CD4-positive, alpha-beta T cell treated with Interleukin-15 for 1 hour (primary cell): Measurements from ENCODE around the gene KCNJ6.

Source experiments
- DNase-seq: peaks from one replicate; pipeline ENCODE4 v3.0.0-alpha.2; 2020

KCNJ6 gene

DNA sequence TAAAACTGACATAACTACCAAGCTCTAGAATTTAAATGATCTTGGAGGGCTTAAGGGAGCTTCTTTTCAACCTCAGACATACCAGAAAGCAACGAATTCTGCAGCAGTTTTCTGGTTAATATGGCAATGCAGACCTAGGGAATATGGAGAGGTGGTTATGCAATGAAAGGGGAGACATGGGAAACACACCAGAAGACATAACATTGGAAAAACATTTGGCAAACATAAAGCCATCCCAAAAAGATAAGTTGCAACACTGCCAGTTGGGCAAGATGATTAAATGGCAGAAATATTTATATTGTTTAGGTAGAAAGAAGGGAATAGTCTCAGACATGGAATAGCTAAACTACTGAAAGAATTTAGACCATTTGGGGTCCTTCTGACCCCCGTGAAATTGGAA is 104.5 kb downstream of the KCNJ6 start:
- DNase-seq: no peak

DNA sequence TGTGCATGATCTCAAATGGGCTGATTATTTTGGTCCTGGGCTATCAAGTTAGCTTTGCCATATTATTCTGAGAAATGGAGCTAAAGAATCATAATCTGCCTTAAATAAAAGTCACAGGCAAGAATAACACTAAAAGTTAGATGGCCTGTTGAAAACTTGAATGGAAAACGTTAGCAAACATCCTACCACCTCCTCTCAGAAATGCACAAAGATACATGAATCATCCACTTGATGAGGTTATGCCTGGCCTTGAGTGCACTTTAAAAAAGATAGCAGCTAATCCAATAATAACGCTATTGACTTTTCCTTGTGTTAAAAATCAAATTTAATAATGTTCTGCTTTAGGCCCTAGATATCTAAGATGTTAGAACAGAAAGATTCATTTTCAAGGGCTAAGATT is 108.0 kb downstream of the KCNJ6 start:
- DNase-seq: no peak

DNA sequence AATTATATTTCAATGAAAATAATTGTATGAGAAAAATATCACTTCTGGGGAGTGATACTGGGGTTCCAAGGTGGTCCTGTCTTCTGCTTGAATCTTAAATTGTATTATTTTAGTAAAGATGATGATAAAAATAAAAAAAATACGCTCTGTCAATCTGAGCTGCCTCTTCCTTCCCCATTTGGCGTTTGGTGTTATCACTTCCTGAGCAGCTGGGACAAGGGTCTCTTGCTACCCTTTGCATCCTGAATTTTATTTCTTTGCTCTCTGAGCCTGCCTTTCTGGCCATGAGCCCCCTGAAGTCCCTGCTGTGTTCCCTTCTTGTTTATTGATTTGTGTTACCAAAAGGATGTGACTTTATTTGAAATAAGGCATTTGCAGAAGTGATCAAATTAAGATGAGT is 111.0 kb downstream of the KCNJ6 start:
- DNase-seq: no peak

DNA sequence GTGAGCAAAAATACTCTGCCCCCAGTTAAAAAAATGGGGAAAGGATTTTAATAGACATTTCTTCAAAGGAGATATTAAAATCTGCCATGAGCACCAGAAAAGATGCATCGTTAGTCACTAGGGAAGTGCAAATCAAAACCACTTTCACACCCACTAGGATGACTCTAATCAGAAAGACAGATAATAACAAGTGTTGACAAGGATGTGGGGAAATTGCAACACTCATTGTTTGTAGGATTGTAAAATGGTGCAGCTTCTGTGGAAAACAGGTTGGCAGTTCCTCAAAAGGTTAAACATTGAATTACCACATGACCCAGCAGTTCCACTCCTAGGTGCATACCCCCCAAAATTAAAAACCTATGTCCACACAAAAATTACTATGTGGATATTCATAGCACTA is 112.3 kb downstream of the KCNJ6 start:
- no peak for DNase-seq

DNA sequence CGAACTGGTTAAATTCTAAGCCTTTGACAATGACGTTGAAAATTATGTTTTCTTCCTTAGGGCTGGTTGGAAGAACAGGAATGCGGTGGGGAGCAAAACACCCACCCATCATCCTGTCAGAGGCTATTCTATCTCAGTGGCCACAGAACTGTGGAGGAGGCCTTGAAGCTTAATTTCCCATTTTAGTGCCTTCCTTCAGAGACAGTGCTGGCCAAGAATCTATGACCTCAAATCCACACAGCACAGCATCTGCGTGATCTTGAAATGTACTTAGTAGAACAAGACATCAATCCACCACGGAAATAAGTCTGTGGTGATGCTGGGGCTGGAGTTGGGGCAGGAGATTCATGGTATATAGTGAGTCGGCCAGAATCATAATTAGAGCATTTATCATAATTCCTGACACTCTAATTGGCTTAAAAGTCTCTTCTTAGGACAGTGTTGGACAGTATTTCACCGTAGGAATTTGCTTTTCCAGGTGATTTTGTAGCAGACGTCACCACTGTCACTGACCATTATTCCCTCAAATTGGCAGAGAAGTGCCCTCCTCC is 113.1 kb downstream of the KCNJ6 start:
- DNase-seq: no peak

DNA sequence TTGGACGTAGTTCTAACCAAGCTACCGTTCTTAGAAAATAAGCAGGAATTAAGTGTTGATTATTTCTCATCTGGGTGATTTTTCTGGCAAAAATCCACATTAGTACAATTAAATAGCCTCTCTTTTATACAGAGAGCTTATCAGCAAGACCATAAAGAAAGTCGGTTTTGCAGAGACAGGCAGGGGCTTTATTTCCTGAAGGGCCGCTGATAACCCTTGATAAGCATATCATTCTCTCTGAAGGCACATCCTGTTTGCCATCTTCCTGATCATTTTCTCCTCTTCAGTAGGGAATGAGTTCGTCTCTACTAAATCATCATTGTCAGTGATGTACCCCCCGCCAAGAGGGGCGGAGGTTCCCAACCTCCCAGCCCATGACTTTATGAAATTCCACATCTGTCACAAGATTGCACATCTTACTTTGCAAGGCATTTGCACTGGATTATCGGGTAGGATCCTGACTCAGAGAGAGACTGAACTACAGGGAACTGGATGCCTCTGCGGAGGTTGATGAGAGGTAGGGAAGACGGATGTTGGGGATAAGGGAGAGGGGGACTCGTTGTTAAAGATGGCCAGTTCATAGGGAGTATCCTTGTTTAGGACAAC is 115.7 kb downstream of the KCNJ6 start:
- no peak for DNase-seq

DNA sequence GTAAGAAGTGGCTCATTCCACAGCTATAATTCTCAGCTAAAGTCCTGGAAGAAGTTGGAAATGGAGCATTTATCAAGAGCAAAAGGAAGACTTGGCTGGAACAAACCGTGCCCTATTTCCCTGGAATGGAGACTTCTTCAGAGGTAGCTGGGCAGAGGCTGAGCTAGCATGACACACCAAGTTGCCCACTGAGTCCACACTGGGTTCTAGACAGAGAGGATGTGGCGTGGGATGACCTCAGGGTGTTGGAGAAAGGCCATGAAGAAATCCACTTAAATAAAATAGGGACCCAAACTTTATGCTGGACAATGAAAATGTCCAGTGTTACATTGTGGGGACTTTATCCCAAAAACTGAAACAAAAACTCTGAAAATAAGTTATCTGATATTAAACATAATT is 116.2 kb downstream of the KCNJ6 start:
- DNase-seq: no peak

DNA sequence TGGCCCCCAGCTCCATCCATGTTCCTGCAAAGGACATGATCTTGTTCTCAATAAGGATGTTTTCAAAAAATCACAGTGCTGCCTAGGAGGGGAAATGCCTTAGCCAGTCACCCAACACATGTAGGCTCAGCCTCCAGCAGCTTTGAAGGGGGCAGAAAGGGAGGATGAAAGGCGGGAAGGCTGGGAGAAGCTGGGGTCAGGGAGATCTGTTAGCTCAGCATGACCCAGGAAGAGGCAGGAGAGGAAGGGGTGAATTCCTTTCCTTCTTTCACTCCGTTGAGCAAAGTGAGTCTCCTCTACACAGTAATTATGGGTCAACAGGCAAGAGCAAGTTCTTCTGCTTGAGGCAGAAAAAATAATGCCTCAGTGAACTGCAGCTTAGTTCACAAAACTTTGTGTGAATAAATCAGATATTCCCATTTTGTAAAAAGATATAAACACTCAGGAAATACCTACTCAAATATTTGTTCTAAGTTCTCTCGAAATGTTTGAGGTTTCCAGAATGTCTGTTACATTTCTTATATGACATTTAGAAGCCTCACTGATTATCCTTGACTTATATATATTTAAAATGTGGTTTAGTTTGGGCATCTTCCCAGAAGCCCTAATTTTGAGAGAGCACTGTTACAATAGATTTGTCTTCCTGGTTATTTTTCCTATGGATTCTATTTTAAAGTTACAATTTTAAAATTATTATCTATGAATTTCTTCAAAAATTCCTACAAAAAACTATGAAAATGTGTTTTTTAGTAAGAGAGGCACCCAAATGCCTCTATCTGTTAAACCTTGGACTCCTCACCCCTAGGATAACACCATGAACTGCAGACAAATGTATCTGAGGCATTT is 116.8 kb downstream of the KCNJ6 start:
- DNase-seq: no peak

DNA sequence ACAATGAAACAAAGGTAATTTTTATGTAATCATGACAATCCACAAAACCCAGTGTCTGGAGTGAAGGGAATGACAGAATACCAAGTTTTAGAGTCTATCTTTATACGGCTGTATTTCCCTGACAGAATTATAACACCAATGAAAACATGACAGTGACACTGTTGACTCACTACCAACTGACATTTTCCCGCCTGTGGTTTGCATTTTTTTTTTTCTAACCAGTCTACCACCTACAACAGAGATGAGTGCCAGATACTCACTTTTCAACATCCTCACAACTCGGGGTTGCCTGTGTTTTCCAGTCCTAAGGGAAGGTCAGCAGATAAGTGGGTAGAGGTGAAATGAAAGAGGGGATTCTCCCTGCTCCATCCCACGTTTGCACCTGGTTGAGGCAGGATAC is 118.9 kb downstream of the KCNJ6 start:
- no peak for DNase-seq

DNA sequence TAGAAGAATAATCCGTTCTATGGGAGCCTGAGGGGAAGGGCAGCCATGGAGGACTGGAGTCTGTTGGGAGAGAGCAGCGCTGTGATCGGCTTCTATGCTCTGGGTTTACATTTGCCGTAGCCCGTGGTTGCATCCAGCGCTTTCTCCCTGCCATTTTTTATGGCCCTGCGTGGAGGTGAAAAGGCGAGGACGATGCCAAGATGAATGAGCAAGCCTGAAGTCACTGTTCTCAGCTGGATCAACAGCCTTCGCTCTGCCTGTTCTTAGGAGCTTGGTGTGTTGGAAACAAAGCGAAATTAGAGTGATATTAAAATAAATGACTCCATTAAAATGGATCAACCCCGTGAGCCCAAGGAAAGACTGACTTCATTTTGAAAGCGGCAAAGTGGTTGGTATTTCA is 120.2 kb downstream of the KCNJ6 start:
- no peak for DNase-seq

DNA sequence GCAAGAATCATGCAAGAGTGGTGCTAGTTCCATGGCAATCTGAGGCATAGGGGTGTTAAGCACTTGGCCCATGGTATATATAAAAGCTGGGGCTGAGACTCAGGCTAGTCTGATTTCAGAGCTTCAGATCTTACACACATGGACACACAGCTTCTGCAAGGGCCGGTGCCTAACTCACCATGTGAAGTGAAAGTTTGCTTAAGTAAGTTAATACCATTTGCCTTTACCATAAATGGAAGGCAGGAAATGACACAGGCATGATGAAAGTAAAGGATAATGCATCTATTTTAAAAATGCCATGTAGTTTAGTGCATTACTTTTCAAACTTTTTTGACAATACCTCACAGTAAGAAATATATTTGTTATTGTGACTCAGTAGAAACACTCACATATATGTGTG is 122.6 kb downstream of the KCNJ6 start:
- no peak for DNase-seq

DNA sequence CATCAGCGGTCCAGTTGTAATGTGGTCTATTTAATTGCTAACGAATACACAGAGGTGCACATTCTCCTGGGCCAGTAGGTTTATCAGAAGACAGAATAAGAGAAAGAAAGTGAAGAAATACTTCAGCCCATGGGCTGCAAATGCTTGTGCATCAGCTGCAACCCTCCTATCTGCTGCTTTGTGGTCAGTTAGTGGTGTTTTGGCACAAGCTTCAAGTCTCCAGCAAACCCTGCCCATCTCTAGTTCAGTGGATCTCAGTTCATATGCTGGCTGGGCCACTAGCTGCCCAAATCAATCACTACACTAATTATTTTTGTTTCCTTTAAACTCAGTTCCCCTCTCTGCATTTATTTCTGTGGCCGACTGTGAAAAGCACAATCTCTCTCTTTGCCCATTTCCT is 124.2 kb downstream of the KCNJ6 start:
- no peak for DNase-seq

DNA sequence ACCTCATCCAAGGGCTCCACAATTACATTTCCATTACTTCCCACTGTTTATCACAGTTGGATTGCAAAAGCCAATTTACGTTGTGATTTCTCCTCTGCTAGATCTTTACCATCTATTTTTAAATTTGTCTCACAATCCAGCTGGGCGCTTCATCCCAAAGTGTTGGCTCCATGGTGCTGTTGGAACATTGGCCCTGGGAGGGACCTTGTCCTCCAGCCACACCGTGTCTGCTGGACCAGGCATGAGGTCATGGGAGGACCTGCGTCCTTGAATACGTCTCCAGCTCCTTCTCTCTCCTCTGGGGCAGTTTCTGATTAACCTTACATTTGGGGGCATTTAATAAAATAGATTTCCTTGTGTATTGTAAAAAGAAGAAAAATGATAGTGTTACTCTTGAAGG is 125.4 kb downstream of the KCNJ6 start:
- no peak for DNase-seq

DNA sequence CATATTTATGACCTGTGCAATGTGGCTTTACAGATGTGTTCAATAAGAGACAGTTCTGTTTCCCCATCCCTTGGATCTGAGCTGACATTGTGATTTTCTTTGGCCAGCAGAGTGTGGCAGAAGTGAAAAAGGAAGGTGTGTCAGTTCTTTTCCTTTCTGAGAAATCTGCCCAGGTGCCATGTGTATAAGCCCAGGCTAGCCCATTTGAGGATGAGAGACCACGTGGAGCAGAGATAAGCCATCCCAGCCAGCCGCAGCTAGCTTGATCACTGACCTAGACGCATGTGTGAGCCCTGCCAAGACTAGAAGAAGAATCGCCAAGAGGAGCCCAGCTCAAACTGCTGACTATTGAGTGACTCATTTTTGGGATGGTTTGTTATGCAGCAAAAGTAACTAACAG is 127.8 kb downstream of the KCNJ6 start:
- DNase-seq: no peak

DNA sequence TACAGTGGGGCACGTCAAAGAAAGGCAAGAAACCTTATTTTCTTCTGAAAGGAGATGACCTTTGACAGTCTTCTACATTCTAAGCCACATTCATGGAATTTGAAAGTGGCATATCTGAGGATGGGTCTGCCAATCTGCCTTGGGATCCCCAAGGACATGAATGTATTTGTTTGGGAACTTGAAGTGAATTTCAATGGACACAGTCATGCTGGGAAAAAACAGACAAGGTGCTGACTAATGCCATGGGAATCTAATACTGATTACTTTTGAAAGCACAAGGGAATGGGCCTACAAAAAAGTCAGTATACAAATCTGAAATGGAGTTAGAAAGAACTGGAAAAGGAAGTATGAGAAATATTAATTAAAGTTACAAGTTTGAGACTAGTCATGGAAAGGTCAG is 128.8 kb downstream of the KCNJ6 start:
- DNase-seq: no peak

DNA sequence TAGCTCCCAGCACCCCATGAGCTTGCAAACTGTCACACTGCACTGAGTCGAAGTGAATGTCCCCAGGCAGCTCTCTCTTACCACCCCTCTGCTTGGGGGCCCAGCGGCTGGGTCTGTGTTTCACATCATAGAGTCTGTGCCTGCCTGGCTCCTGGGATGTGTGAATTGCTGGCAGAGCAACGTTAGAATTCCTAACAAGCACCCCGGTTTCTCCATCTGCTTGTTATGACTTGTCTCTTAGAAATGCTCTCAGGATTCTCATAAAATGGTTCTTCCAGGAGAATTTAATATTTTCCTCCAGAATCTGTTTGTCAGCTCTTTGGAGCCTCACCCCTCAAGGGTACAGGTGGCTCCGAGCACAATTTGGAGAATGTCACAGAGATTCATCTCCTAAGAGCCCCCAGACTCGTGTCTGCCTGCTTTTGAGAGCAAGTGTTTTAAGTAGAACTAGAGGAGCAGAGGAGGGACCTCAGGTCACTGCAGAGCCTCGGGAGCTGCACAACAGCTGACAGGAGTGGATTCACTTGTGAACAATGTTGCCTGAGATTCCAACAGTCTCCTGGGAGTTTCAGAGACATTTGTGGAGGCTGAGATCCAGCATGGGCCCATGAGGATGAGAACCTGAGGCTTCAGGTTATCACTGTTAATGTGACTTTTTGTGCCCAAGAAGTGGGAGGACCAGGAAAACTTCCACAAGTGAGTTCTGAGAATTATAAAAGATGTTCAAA is 131.5 kb downstream of the KCNJ6 start:
- no peak for DNase-seq

DNA sequence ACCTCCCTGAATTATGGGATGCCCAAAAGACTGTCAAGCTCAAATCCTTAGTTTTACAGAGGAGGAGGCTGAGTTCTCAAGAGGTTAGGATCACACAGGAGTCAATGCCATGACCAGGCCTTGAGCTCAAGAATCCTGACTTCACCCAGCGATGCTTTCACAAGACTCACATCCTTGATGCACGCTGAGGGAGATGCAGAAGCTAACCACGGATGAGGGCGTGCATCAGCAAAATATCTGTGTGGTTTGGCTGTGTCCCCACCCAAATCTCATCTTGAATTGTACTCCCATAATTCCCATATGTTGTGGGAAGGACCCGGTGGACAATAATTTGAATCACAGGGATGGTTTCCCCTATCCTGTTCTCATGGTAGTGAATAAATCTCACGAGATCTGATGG is 133.2 kb downstream of the KCNJ6 start:
- DNase-seq: no peak

DNA sequence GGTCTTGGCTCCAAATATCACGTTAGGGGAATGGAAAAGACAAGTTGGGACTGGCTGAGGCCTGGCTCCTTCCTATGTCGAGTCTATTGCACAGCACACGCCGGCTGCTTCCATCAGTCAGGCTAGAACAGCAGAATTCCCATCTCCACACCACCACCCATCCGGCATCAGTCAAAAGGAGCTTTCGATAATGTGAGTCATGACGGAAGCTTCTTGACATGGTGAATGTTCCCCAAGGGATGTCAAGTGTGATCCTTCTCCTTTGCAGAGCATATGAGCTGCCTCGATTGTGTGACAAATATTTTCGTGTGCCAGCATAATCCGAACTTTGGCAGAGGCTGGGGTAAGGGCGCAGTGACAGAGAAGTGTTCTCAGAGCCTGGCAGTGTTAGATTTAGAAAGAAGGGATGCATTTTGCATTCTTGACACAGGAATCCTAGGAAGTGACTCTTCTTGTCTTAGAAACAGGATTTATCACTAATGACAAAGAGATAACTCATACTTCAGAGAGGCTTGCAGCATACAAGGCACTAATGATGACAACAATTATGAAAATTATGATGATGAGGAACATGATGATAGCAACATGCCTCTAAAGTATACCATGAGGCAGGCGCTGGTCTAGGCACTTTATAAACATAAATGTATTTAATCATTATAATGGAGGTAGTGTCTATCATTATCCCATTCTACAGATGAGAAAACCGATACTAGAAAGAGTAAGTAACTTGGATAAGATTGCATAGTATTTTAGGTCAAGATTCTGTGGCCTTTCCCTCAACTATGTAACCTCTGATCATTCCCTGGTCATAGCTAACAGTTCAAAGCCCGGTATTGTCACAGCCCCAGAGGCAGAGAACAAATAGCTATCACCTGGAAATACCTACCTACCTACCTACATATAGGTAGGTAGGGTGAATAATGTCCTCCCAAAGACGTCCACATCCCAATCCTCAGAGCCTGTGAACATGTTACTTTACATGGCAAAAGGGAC is 135.0 kb downstream of the KCNJ6 start:
- no peak for DNase-seq

DNA sequence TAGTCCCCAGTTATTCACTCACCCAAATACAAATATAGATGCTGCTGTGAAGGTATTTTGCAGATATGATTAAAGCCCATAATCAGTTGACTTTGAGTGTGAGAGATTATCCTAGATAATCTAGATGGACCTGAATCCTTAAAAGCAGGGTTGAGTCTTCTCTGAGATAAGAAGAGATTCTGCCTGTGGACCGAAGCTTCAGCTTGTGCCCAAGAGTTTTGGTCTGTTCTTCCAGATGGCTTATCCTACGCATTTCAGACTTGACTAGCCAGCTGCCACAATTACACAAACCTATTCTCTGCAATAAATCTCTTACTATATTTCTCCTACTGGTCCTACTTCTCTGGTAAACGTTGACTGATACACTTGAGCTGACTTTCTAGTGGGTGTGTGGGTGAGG is 145.1 kb downstream of the KCNJ6 start:
- no peak for DNase-seq

DNA sequence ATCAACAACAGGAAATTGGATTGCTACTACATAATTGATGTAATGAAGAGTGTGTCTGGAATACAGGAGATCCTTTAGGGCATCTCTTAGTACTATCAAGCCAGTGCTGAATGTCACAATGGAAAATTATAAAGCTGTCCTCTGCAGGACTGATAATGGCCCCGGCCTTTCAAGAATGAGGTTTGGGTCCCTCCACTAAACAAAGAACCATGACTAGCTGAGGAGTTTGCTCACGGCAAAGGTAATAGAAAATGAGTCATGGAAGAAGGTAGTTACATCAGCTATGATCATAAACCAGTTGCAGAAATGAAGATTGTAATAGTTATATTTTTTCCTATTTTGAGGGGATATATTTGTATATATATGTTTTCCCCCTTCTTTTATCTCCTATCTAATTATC is 145.8 kb downstream of the KCNJ6 start:
- DNase-seq: no peak

DNA sequence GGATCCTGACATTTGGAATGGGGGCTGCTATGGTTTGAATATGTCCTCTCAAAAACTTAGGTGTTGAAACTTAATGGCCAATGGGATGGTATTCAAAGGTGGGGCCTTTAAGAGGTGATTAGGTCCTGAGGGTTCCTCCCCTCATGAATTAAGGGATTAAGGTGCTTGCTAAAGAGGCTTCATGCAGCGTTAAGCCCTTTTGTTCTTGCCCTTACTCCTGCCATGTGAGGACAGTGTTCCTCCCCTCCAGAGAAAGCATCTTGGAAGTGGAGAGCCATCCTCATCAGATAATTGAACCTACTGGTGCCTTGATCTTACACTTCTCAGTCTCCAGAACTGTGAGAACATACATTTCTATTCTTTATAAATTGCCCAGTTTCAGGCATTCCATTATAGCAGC is 146.6 kb downstream of the KCNJ6 start:
- no peak for DNase-seq

DNA sequence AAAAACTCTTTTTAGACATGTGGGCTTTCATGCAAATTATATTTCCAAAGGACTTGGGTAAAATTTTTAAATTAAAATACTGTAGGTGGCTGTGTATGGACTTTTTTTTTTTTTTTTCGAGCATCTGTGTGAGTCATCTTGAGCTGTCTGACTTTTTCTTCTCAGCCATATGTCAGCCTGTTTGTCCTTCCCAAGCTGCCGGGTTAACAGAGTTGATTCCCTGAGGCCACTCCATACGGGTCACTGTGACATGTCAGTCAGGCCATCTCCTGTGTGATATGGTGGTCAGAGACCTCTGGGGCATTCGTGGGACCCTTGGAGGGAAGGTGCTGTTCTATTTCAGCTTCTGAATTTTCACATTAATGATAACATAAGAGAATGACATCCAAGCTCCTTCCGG is 148.3 kb downstream of the KCNJ6 start:
- DNase-seq: no peak

DNA sequence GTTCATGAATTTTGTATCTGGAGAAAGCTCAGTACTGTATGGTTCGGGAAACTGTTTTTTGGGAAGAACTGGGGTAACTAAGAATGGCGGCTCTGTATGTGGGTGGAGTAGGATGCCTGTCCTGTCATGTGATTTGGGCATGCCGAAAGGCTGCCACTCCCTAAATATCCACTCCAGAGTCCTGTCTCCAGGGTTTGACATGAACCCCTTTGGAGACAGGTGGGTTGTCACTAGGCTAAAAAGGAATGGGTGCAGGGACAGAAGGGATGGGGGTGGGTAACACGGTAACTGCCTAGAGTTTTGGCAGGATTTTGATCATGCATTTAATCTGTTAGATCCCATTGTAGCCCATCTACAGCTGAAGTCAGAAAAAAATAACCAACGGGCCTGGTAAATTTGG is 150.1 kb downstream of the KCNJ6 start:
- no peak for DNase-seq
